ENCODE results near the gene OR2A5.

OR2A5 gene

DNA sequence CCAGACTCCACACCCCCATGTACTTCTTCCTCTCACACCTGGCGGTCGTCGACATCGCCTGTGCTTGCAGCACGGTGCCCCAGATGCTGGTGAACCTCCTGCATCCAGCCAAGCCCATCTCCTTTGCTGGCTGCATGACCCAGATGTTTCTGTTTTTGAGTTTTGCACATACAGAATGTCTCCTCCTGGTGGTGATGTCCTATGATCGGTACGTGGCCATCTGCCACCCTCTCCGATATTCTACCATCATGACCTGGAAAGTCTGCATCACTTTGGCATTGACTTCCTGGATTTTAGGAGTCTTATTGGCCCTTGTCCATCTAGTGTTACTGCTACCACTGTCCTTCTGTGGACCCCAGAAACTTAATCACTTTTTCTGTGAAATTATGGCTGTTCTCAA is 25.6 kb downstream of the OR2A5 start:
- H3K27me3 ChIP-seq (ENCODE audit: insufficient read depth, poor library complexity, severe bottlenecking), result no peaks in the 10 kb centered on the region
- DNase-seq (ENCODE audit: low read depth in 1 of 2, low spot score in 1 of 2), result no peak
- H3K27ac ChIP-seq (replicated peaks), result no peak overlapping the region
- TF ChIP-seq POLR2AphosphoS5 (IDR thresholded peaks at IDR 0.05; ENCODE audit: low read depth) (no peak), GABPA (IDR thresholded peaks at IDR 0.05; ENCODE audit: low read depth) (no peak), SPI1 (IDR thresholded peaks at IDR 0.05; ENCODE audit: borderline replicate concordance, low read depth) (no peak)
- TF ChIP-seq, protein P1, sequence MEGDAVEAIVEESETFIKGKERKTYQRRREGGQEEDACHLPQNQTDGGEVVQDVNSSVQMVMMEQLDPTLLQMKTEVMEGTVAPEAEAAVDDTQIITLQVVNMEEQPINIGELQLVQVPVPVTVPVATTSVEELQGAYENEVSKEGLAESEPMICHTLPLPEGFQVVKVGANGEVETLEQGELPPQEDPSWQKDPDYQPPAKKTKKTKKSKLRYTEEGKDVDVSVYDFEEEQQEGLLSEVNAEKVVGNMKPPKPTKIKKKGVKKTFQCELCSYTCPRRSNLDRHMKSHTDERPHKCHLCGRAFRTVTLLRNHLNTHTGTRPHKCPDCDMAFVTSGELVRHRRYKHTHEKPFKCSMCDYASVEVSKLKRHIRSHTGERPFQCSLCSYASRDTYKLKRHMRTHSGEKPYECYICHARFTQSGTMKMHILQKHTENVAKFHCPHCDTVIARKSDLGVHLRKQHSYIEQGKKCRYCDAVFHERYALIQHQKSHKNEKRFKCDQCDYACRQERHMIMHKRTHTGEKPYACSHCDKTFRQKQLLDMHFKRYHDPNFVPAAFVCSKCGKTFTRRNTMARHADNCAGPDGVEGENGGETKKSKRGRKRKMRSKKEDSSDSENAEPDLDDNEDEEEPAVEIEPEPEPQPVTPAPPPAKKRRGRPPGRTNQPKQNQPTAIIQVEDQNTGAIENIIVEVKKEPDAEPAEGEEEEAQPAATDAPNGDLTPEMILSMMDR (IDR thresholded peaks at IDR 0.05; ENCODE audit: insufficient read depth, low read length), result no peak
- TF ChIP-seq, protein P2, sequence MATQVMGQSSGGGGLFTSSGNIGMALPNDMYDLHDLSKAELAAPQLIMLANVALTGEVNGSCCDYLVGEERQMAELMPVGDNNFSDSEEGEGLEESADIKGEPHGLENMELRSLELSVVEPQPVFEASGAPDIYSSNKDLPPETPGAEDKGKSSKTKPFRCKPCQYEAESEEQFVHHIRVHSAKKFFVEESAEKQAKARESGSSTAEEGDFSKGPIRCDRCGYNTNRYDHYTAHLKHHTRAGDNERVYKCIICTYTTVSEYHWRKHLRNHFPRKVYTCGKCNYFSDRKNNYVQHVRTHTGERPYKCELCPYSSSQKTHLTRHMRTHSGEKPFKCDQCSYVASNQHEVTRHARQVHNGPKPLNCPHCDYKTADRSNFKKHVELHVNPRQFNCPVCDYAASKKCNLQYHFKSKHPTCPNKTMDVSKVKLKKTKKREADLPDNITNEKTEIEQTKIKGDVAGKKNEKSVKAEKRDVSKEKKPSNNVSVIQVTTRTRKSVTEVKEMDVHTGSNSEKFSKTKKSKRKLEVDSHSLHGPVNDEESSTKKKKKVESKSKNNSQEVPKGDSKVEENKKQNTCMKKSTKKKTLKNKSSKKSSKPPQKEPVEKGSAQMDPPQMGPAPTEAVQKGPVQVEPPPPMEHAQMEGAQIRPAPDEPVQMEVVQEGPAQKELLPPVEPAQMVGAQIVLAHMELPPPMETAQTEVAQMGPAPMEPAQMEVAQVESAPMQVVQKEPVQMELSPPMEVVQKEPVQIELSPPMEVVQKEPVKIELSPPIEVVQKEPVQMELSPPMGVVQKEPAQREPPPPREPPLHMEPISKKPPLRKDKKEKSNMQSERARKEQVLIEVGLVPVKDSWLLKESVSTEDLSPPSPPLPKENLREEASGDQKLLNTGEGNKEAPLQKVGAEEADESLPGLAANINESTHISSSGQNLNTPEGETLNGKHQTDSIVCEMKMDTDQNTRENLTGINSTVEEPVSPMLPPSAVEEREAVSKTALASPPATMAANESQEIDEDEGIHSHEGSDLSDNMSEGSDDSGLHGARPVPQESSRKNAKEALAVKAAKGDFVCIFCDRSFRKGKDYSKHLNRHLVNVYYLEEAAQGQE (IDR thresholded peaks at IDR 0.05; ENCODE audit: insufficient replicate concordance, low read depth), result no peak
- no peak overlapping the region for H3K4me3 ChIP-seq (replicated peaks; ENCODE audit: insufficient read depth, low read length)

DNA sequence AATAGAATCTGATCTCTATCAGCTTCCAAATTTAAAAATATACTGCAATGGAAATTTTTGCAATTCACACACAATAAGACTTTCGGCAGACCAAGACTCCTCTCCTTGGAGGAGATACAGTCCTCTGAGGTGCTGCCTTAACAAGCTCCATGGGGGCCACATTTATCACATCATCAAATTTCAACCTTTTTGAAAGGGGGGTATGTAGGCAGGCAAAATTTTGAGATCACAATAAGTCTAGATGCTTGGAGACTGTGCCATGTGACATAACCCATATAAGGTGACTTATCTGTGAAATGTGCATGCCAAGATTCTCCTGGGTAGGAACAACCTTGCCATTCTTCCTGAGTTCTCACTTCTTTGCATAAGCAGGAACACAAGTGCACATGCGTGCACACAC is 37.2 kb downstream of the OR2A5 start, which contains the start of gene OR2A12:
Gene OR2A12 (plus strand): TSS at position 301 of the 400 bp plus-strand sequence. CDS start 8,830 bp downstream, outside the sequence.
- H3K27me3 ChIP-seq (ENCODE audit: insufficient read depth, poor library complexity, severe bottlenecking), result no peaks in the 10 kb centered on the region
- H3K4me3 ChIP-seq (replicated peaks; ENCODE audit: insufficient read depth, low read length), result no peak within 1 kb of the TSS
- no peak for TF ChIP-seq SPI1 (IDR thresholded peaks at IDR 0.05; ENCODE audit: borderline replicate concordance, low read depth)
- no peak for TF ChIP-seq GABPA (IDR thresholded peaks at IDR 0.05; ENCODE audit: low read depth)
- no peak for TF ChIP-seq POLR2AphosphoS5 (IDR thresholded peaks at IDR 0.05; ENCODE audit: low read depth)
- TF ChIP-seq, protein P2 (IDR thresholded peaks at IDR 0.05; ENCODE audit: insufficient replicate concordance, low read depth), result no peak
- TF ChIP-seq, protein P1 (IDR thresholded peaks at IDR 0.05; ENCODE audit: insufficient read depth, low read length), result no peak
- no peak within 1 kb of the TSS for H3K27ac ChIP-seq (replicated peaks)
- DNase-seq (ENCODE audit: low read depth in 1 of 2, low spot score in 1 of 2), result no peak

DNA sequence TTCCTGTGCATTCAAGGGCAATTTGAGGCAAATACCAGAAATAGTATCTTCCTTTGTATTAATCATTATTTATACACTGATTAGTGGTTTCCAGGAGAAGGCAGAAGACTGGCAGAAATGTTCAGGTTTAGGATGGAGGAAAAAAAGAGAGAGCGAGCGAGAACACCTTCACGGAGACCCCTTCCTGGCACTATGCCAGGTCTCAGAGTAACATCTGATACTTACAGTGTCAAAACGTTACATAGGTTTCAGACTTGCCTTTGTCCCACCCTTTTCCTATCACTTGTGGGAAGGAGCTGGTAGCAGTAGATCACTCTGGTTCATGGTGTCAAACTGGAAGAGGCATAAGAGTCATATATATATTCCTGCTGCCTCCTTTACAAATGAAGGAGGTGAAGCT is 38.0 kb downstream of the OR2A5 start:
- TF ChIP-seq SPI1 (IDR thresholded peaks at IDR 0.05; ENCODE audit: borderline replicate concordance, low read depth), result no peak
- TF ChIP-seq POLR2AphosphoS5 (IDR thresholded peaks at IDR 0.05; ENCODE audit: low read depth), result no peak
- no peak for TF ChIP-seq GABPA (IDR thresholded peaks at IDR 0.05; ENCODE audit: low read depth)
- TF ChIP-seq, protein P1 (IDR thresholded peaks at IDR 0.05; ENCODE audit: insufficient read depth, low read length), result no peak
- TF ChIP-seq, protein P2 (IDR thresholded peaks at IDR 0.05; ENCODE audit: insufficient replicate concordance, low read depth), result no peak
- H3K27me3 ChIP-seq (ENCODE audit: insufficient read depth, poor library complexity, severe bottlenecking), result no peaks in the 10 kb centered on the region
- no peak for DNase-seq (ENCODE audit: low read depth in 1 of 2, low spot score in 1 of 2)

More for the DNA sequence above, 38.0 kb downstream of the OR2A5 start:
- no peak overlapping the region for H3K4me3 ChIP-seq (replicated peaks; ENCODE audit: insufficient read depth, low read length)
- no peak overlapping the region for H3K27ac ChIP-seq (replicated peaks)

Measured in HL-60 (cell line).